HG02759 (cell line): ENCODE results near the gene TUFM.
A peak's percentile ranks its signal among the peaks of the same experiment; 100 is the strongest.
"Not testable (repeated sequence)": the region's sequence is repeated elsewhere in the genome, so short reads cannot be mapped to it uniquely, and the experiment has no call there.

ENCODE experiments used
- ATAC-seq: cut with Tn5 transposase; IDR thresholded peaks from one replicate; pipeline ENCODE4 v1.9.1; 2021; ENCODE audit warnings: mild to moderate bottlenecking, moderate library complexity; ENCODE audit not compliant: unreplicated experiment

The TUFM gene

DNA sequence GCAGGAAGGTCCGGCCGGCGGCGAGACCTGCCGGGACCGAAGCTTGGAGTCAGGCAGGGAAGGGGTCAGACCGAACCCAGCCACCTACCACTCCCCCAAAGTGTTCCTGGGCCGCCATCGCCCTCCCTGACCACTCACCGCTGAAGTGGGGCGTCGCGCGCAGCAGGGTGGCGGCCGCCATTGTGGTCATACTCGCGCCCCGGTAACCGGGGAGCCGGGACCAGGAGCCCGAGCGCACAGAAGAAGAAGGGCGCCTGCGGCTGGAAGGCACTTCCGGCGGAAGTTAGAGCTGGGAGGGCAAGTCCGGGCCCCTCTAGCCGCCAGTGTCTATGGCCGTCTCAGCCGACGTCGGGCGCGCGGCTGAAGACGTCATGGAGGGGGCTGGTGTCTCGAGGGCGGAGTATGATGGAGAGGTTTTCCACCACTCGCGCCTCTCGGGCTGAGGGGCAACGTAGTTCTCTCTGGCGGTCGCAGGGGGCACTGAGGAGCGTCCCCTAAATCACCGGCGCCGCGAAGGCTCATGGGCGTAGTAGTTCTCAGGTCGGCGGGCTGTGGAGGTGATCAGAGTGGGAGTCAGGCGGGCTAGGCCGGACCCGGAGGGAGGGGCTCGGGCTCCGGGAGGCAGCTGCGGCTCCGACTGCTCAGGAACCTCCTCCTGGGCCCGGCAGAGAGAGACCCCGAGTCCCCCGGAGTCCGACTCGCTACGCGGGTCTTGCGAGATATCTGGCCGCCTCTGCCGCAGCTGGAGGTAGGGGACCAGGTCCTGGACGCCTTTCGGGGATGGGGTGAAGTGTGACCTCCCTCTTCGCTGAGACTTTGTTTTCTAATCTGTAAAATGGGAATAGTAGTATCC, at the start of gene TUFM:
Gene TUFM (minus strand): TSS at position 269 of the 853 bp plus-strand sequence. CDS start 79 bp downstream, at position 190.
- peak; percentile 94 for ATAC-seq

DNA sequence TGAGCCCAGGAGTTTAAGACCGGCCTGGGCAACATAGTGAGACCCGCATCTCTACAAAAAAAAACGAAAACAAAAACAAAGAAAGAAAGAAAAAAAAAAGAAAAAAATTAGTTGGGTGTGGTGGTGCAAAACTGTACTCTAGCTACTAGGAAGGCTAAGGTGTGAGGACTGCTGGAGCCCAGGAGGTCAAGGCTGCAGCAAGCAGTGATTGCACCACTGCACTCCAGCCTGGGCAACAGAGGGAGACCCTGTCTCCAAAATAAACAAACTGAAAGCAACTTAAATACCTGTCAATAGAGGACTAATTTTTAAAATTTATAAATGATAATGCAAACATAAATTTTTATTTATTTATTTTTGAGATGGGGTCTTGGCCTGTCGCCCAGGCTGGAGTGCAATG, 49.5 kb upstream of the TUFM start:
- ATAC-seq: no peak

GRCh38 chr16:28893291-28893690, 47.1 kb upstream of the TUFM start:
- ATAC-seq: no peak

DNA sequence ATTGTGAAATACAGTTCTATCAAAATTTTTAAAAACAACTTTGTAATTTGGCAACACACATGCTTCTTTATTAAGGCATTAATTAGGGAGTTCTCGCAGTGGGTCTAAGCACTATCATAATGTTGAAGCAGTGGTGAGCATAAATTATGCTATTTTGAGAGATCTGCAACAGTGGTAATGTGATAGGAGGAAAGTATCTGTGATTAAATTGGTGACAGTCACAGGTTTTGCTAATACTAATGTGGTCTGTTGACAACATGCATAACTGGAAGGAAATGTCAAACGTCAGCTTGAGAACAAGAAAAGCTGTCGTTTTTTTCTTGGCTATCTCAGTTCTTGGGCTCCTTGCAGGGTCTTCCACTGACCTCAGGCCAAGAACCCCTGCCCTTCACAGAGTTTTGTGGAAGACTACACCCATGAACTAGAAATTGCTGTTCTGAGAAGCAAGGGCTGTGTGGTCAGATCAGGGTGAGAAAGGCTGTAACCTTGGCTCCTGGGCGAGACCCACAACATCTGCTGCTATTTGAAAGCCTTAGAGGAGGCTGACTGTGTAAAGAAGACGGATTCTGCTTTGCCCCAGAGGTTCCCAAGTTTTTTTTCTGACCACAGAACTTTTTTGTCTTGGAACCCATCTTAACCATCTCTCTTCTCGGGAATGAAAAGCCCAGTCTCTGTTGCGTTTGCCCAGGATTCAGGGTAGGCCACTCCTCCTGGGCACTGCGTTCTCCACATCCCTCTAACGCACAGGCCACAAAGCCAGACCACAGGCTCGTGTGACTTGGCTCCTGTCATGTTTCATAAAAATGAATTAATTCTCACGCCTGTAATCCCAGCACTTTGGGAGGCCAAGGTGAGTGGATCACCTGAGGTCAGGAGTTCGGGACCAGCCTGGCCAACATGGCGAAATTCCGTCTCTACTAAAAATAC, 46.1 kb upstream of the TUFM start:
- ATAC-seq: no peak

- ATAC-seq: not testable (repeated sequence)
Measured at GRCh38 chr16:28890355-28890754, 44.2 kb upstream of the TUFM start.

GRCh38 chr16:28886945-28887344, 40.8 kb upstream of the TUFM start:
- no peak for ATAC-seq

- ATAC-seq: no peak
Measured at GRCh38 chr16:28884045-28884444, 37.9 kb upstream of the TUFM start.

DNA sequence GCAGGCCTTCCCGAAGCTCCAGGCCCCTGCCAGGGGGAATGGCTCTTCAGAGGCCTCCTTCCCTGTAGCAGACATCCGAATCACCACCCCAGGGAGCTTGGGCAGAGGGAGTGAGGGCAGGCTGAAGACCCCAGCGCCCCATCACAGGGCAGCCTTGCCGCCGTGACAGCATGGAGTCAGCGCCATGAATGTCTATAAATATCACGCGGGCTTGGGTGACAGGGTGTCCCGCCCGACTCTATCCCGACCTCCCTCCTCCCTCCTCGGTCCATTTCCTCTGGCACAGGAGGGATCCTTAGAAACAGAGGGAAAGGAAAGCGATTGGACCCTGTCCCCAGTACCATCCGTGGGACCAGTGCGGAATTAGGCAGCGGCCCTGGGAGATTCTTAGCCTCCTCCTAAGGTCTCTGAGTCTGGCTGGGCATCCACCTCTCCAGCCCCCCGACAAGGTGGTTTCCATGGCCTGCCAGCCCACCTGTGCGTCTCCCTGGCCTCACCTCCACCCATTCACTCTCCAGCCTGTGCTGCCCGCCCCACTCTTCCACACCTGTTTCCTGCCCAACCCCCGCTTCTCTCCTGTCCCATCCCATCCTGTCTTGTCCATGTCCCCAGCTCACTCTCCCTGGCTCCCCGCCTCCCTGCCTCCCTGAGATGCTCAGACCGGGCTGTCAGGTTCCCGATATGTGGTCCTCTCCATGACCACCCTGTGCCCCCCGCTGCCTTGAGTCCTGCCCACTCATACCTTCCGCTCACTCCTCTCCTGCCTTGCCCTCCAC, 37.3 kb upstream of the TUFM start:
- ATAC-seq: no peak

GRCh38 chr16:28882551-28883160, 36.5 kb upstream of the TUFM start:
- no peak for ATAC-seq

DNA sequence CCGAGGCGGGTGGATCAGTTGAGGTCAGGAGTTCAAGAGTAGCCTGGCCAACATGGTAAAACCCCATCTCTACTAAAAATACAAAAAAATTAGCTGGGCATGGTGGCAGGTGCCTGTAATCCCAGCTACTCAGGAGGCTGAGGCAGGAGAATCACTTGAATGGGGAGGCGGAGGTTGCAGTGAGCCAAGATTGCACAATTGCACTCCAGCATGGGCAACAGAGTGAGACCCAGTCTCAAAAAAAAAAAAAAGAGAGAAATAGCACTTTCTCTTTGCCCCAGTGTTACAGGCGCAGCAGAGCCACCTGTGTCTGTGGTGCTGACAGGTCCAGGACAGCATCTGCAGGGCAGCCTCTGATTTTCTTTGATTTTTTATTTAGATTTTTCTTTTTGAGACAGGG, 35.4 kb upstream of the TUFM start:
- not testable (repeated sequence) for ATAC-seq

DNA sequence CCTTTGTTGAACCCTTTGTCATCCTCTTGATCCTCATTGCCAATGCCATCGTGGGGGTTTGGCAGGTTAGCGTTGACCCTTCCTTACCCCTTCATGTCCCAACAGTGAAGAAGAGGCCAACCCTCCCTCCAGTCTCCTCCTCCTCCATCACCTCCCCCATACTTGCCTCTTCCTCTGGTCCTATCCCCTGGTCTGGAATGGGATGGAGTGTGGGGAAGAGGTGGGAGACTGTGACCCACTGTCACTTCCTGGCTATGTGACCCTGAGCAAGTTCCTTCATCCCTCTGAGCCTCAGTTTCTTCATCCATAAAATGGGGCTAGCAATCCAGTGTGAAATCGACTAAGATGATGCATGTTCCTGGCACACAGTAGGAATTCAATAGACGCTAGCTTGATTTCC, 34.8 kb upstream of the TUFM start:
- ATAC-seq: no peak

DNA sequence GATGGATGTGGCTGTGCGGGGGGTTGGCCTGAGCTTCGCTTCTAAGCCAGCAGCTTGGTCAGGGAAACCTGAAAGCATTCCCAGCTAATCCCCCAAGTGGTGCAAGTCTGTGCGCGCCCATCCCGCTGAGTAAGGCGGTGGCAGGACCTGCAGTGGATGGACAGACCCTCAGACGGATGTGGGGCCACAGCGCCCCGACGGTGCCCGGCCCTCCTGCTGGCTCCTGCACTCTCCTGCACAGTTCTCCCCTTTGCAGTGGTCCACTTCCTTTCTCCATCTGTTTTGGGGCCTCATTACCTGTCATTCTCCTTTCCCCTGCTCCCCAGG, 34.4 kb upstream of the TUFM start:
- no peak for ATAC-seq

- peak; percentile 94 for ATAC-seq
Measured at GRCh38 chr16:28879841-28880588, 33.9 kb upstream of the TUFM start.

DNA sequence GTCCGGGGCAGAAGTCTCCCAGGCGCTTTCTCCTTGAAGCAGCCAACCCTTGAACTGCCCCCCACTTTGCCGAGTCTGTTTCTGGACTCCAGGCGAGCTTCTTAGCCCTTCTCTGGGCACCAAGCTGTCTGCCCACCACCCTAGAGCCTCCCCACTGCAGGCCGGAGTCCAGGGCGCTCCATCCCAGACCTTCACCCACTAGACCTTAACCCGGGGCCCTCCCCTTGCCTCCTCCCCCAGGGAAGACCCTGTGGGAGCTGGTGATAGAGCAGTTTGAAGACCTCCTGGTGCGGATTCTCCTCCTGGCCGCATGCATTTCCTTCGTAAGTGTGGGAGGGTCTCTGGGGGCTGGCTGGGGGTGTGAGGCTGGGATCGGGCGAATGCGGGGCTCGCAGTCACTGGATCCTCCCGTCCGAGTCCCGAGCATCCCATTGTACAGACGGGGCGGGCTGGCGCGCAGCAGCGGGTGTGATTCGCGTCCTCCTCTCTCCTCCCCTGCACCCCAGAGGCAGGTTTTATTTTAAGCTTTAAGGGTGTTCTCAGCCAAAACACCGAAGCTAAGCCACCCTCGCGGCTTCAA, 33.2 kb upstream of the TUFM start:
- ATAC-seq: peak; percentile 38

GRCh38 chr16:28878083-28878926, 32.2 kb upstream of the TUFM start, which contains the start of gene ATP2A1:
ATP2A1 (plus strand) TSS chr16:28878488; CDS start chr16:28878672, 184 bp downstream.
- no peak for ATAC-seq

- ATAC-seq: no peak
Measured at GRCh38 chr16:28877655-28878000, 31.5 kb upstream of the TUFM start.

- ATAC-seq: no peak
Measured at GRCh38 chr16:28876973-28877654, 31.0 kb upstream of the TUFM start.

DNA sequence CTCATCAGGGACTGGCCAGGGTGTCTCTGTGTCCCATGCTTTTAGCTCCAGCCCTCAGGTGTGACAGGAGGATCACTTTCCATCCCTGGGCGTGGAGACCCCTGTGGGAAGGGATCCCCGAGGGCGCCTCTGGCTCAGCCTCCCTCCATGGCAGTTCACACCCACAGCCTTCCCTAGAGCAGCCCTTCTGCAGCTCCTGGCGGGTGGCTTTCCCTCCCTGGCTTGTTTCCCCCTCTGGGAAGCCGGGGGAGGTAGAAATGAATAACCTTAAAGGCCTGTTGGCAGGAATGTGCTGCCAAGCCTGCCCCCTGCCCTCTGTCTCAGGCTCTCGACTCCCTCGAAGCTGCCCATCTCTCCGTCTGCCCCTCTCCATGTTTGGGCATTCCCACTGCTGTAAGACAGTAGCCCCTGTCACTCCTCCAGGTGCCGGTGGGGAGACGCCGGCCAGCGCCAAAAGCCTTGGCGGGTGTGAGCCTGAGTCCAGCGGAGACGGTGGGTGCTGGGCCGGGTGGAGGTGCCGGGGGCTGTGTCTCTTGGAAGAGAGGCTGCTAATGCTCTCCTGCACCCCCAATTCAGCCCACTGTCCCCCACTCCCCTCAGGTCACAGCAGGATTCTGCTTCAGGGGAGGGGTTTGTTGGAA, 30.0 kb upstream of the TUFM start:
- no peak for ATAC-seq
